Liver (tissue), 3 donors: ENCODE results near the gene RILP.

Experiments used
- EGR1 ChIP-seq, 2 donors: IDR thresholded peaks; 2 replicates each; pipeline ENCODE4 v1.6.1; 2016 to 2018; ENCODE audit warnings: antibody characterized with exemption in 2 of 2, low read depth in 2 of 2
- GABPA ChIP-seq, 2 donors: IDR thresholded peaks in 1 of 2; conservative IDR thresholded peaks in 1 of 2; 2 replicates each; pipeline ENCODE4 v1.6.1; 2016; ENCODE audit warnings: antibody characterized with exemption in 2 of 2, mild to moderate bottlenecking in 1 of 2, moderate library complexity in 1 of 2
- JUND ChIP-seq, 2 donors: IDR thresholded peaks; 2 replicates each; pipeline ENCODE4 v1.6.1; 2016; ENCODE audit warnings: antibody characterized with exemption in 2 of 2
- NR2F2 ChIP-seq: IDR thresholded peaks from 2 replicates; pipeline ENCODE4 v1.6.1; 2016; ENCODE audit warnings: antibody characterized with exemption
- RAD21 ChIP-seq, 2 donors: IDR thresholded peaks; 2 replicates each; pipeline ENCODE4 v1.6.1; 2016; ENCODE audit warnings: antibody characterized with exemption in 2 of 2, mild to moderate bottlenecking in 2 of 2
- RXRA ChIP-seq, 2 donors: IDR thresholded peaks; 2 replicates each; pipeline ENCODE4 v1.6.1; 2017 to 2018; ENCODE audit warnings: antibody characterized with exemption in 2 of 2, mild to moderate bottlenecking in 1 of 2
- SP1 ChIP-seq: IDR thresholded peaks from 2 replicates; pipeline ENCODE4 v1.6.1; 2018; ENCODE audit warnings: antibody characterized with exemption, mild to moderate bottlenecking
- TAF1 ChIP-seq: conservative IDR thresholded peaks from 2 replicates; pipeline ENCODE4 v1.6.1; 2016; ENCODE audit warnings: antibody characterized with exemption, mild to moderate bottlenecking
- YY1 ChIP-seq: IDR thresholded peaks from 2 replicates; pipeline ENCODE4 v1.6.1; 2016; ENCODE audit warnings: antibody characterized with exemption, mild to moderate bottlenecking
- TF ChIP-seq, protein P1 (sequence below): fragments of 150-350 bp; IDR thresholded peaks from 2 replicates; pipeline ENCODE4 v1.5.1; 2017; ENCODE audit warnings: improper control_type of control experiment, low read depth, low read length; ENCODE audit not compliant: missing input control
- TF ChIP-seq, protein P2 (sequence below): IDR thresholded peaks from 2 replicates; pipeline ENCODE4 v1.6.1; 2016; ENCODE audit warnings: antibody characterized with exemption
- TF ChIP-seq, protein P3 (sequence below): IDR thresholded peaks from 2 replicates; pipeline ENCODE4 v1.6.1; 2016; ENCODE audit warnings: antibody characterized with exemption
- donor health status: healthy.
- donor health status: healthy.

DNA sequence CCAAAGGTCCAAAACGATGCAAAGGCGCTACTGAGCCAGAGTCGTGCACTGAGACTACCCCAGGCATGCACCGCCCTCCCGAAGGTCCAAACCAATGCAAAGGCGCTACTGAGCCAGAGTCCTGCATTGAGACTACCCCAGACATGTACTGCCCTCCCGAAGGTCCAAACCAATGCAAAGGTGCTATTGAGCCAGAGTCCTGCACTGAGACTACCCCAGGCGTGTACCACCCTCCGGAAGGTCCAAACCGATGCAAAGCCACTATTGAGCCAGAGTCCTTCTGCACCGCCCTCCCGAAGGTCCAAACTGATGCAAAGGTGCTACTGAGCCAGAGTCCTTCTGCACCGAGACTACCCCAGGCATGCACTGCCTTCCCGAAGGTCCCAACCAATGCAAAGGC, 48.1 kb downstream of the RILP start:
- TF ChIP-seq, protein P1, sequence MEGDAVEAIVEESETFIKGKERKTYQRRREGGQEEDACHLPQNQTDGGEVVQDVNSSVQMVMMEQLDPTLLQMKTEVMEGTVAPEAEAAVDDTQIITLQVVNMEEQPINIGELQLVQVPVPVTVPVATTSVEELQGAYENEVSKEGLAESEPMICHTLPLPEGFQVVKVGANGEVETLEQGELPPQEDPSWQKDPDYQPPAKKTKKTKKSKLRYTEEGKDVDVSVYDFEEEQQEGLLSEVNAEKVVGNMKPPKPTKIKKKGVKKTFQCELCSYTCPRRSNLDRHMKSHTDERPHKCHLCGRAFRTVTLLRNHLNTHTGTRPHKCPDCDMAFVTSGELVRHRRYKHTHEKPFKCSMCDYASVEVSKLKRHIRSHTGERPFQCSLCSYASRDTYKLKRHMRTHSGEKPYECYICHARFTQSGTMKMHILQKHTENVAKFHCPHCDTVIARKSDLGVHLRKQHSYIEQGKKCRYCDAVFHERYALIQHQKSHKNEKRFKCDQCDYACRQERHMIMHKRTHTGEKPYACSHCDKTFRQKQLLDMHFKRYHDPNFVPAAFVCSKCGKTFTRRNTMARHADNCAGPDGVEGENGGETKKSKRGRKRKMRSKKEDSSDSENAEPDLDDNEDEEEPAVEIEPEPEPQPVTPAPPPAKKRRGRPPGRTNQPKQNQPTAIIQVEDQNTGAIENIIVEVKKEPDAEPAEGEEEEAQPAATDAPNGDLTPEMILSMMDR, result no peak
- TF ChIP-seq, protein P2, sequence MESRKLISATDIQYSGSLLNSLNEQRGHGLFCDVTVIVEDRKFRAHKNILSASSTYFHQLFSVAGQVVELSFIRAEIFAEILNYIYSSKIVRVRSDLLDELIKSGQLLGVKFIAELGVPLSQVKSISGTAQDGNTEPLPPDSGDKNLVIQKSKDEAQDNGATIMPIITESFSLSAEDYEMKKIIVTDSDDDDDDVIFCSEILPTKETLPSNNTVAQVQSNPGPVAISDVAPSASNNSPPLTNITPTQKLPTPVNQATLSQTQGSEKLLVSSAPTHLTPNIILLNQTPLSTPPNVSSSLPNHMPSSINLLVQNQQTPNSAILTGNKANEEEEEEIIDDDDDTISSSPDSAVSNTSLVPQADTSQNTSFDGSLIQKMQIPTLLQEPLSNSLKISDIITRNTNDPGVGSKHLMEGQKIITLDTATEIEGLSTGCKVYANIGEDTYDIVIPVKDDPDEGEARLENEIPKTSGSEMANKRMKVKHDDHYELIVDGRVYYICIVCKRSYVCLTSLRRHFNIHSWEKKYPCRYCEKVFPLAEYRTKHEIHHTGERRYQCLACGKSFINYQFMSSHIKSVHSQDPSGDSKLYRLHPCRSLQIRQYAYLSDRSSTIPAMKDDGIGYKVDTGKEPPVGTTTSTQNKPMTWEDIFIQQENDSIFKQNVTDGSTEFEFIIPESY, result no peak
- TF ChIP-seq NR2F2 (no peak), JUND (IDR thresholded peaks at IDR 0.05) (no peak), SP1 (no peak), EGR1 (IDR thresholded peaks at IDR 0.05; ENCODE audit: low read depth in 2 of 2) (no peak), RAD21 (IDR thresholded peaks at IDR 0.05) (no peak), TAF1 (no peak), GABPA (IDR thresholded peaks at IDR 0.05 in 1 of 2, conservative IDR thresholded peaks at IDR 0.05 in 1 of 2) (no peak), YY1 (no peak), RXRA (IDR thresholded peaks at IDR 0.05) (no peak)
- TF ChIP-seq, protein P3, sequence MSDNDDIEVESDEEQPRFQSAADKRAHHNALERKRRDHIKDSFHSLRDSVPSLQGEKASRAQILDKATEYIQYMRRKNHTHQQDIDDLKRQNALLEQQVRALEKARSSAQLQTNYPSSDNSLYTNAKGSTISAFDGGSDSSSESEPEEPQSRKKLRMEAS, result no peak
